Measurements from ENCODE around the gene SIX3. TPM values are rescaled to one million over a fixed set of nuclear protein-coding genes. Genes with fewer than 3 reads are reported as not detected.

SIX3 gene
- polyA plus RNA-seq, 1 donor, result not detected

- Histone ChIP-seq H3K9me3 (ENCODE audit: control insufficient read depth, low read depth, low read length) (no peaks in the 10 kb centered on the region), H3K4me1 (ENCODE audit: control insufficient read depth, insufficient read depth, low read length) (no peaks in the 10 kb centered on the region), H3K27me3 (ENCODE audit: control insufficient read depth, insufficient read depth, low read length) (peaks cover 54% of the 10 kb centered on the region), H3K4me3 (ENCODE audit: low read length) (no peak overlapping the region), H3K27ac (ENCODE audit: low read length) (no peak overlapping the region), H3K36me3 (ENCODE audit: control insufficient read depth, insufficient read depth, low read length) (no peaks in the 10 kb centered on the region)
- no CpG with 5 or more reads among the region's 11 CpGs for WGBS (ENCODE audit: insufficient coverage, low lambda C conversion rate)
- no peak for DNase-seq
Observed at GRCh38 chr2:44972771-44973535, 31.5 kb downstream of the SIX3 start.

GRCh38 chr2:44974064-44974715 is 32.7 kb downstream of the SIX3 start:
- H3K27ac ChIP-seq (ENCODE audit: low read length), result no peak overlapping the region
- H3K9me3 ChIP-seq (ENCODE audit: control insufficient read depth, low read depth, low read length), result no peaks in the 10 kb centered on the region
- no peak for DNase-seq
- H3K4me3 ChIP-seq (ENCODE audit: low read length), result no peak overlapping the region
- WGBS (ENCODE audit: insufficient coverage, low lambda C conversion rate), result 20% methylated on average over 1 of the region's 6 CpGs
- peaks cover 61% of the 10 kb centered on the region for H3K27me3 ChIP-seq (ENCODE audit: control insufficient read depth, insufficient read depth, low read length)
- no peaks in the 10 kb centered on the region for H3K4me1 ChIP-seq (ENCODE audit: control insufficient read depth, insufficient read depth, low read length)
- no peaks in the 10 kb centered on the region for H3K36me3 ChIP-seq (ENCODE audit: control insufficient read depth, insufficient read depth, low read length)

- H3K4me3 ChIP-seq (ENCODE audit: low read length), result no peak overlapping the region
- H3K4me1 ChIP-seq (ENCODE audit: control insufficient read depth, insufficient read depth, low read length), result no peaks in the 10 kb centered on the region
- WGBS (ENCODE audit: insufficient coverage, low lambda C conversion rate), result 35% methylated on average over 4 of the region's 24 CpGs
- H3K36me3 ChIP-seq (ENCODE audit: control insufficient read depth, insufficient read depth, low read length), result no peaks in the 10 kb centered on the region
- H3K27me3 ChIP-seq (ENCODE audit: control insufficient read depth, insufficient read depth, low read length), result peaks cover 61% of the 10 kb centered on the region
- H3K27ac ChIP-seq (ENCODE audit: low read length), result no peak overlapping the region
- no peaks in the 10 kb centered on the region for H3K9me3 ChIP-seq (ENCODE audit: control insufficient read depth, low read depth, low read length)
- DNase-seq, result peak in 1 of 2 donors; percentile 19
Observed at GRCh38 chr2:44975571-44976450, 34.3 kb downstream of the SIX3 start.

- H3K4me1 ChIP-seq (ENCODE audit: control insufficient read depth, insufficient read depth, low read length), result no peaks in the 10 kb centered on the region
- no peak overlapping the region for H3K4me3 ChIP-seq (ENCODE audit: low read length)
- peaks cover 49% of the 10 kb centered on the region for H3K27me3 ChIP-seq (ENCODE audit: control insufficient read depth, insufficient read depth, low read length)
- no CpG with 5 or more reads among the region's 11 CpGs for WGBS (ENCODE audit: insufficient coverage, low lambda C conversion rate)
- H3K36me3 ChIP-seq (ENCODE audit: control insufficient read depth, insufficient read depth, low read length), result no peaks in the 10 kb centered on the region
- no peaks in the 10 kb centered on the region for H3K9me3 ChIP-seq (ENCODE audit: control insufficient read depth, low read depth, low read length)
- DNase-seq, result no peak
- no peak overlapping the region for H3K27ac ChIP-seq (ENCODE audit: low read length)
Observed at GRCh38 chr2:44979581-44979980, 38.1 kb downstream of the SIX3 start.

- H3K27ac ChIP-seq (ENCODE audit: low read length), result no peak overlapping the region
- no CpG with 5 or more reads among the region's 9 CpGs for WGBS (ENCODE audit: insufficient coverage, low lambda C conversion rate)
- H3K27me3 ChIP-seq (ENCODE audit: control insufficient read depth, insufficient read depth, low read length), result peaks cover 40% of the 10 kb centered on the region
- no peaks in the 10 kb centered on the region for H3K4me1 ChIP-seq (ENCODE audit: control insufficient read depth, insufficient read depth, low read length)
- H3K9me3 ChIP-seq (ENCODE audit: control insufficient read depth, low read depth, low read length), result no peaks in the 10 kb centered on the region
- DNase-seq, result no peak
- H3K36me3 ChIP-seq (ENCODE audit: control insufficient read depth, insufficient read depth, low read length), result no peaks in the 10 kb centered on the region
- H3K4me3 ChIP-seq (ENCODE audit: low read length), result no peak overlapping the region
Observed at GRCh38 chr2:44980751-44981713, 39.5 kb downstream of the SIX3 start.

GRCh38 chr2:44981714-44982108 is 40.2 kb downstream of the SIX3 start:
- peaks cover 40% of the 10 kb centered on the region for H3K27me3 ChIP-seq (ENCODE audit: control insufficient read depth, insufficient read depth, low read length)

GRCh38 chr2:44983836-44984604 is 42.5 kb downstream of the SIX3 start:
- no peaks in the 10 kb centered on the region for H3K36me3 ChIP-seq (ENCODE audit: control insufficient read depth, insufficient read depth, low read length)
- no peak overlapping the region for H3K4me3 ChIP-seq (ENCODE audit: low read length)
- H3K4me1 ChIP-seq (ENCODE audit: control insufficient read depth, insufficient read depth, low read length), result no peaks in the 10 kb centered on the region
- no peak for DNase-seq
- no peak overlapping the region for H3K27ac ChIP-seq (ENCODE audit: low read length)
- WGBS (ENCODE audit: insufficient coverage, low lambda C conversion rate), result no CpG with 5 or more reads among the region's 9 CpGs
- H3K27me3 ChIP-seq (ENCODE audit: control insufficient read depth, insufficient read depth, low read length), result peaks cover 36% of the 10 kb centered on the region
- H3K9me3 ChIP-seq (ENCODE audit: control insufficient read depth, low read depth, low read length), result no peaks in the 10 kb centered on the region

More at GRCh38 chr2:44981714-44982108, 40.2 kb downstream of the SIX3 start:
- DNase-seq, result peak; percentile 40 to 41
- no peaks in the 10 kb centered on the region for H3K36me3 ChIP-seq (ENCODE audit: control insufficient read depth, insufficient read depth, low read length)
- no peaks in the 10 kb centered on the region for H3K4me1 ChIP-seq (ENCODE audit: control insufficient read depth, insufficient read depth, low read length)
- H3K9me3 ChIP-seq (ENCODE audit: control insufficient read depth, low read depth, low read length), result no peaks in the 10 kb centered on the region
- H3K27ac ChIP-seq (ENCODE audit: low read length), result no peak overlapping the region
- WGBS (ENCODE audit: insufficient coverage, low lambda C conversion rate), result 0% methylated on average over 1 of the region's 14 CpGs
- no peak overlapping the region for H3K4me3 ChIP-seq (ENCODE audit: low read length)

- Histone ChIP-seq H3K4me3 (ENCODE audit: low read length) (no peak overlapping the region), H3K27ac (ENCODE audit: low read length) (no peak overlapping the region), H3K27me3 (ENCODE audit: control insufficient read depth, insufficient read depth, low read length) (peaks cover 44% of the 10 kb centered on the region), H3K4me1 (ENCODE audit: control insufficient read depth, insufficient read depth, low read length) (no peaks in the 10 kb centered on the region), H3K9me3 (ENCODE audit: control insufficient read depth, low read depth, low read length) (no peaks in the 10 kb centered on the region), H3K36me3 (ENCODE audit: control insufficient read depth, insufficient read depth, low read length) (no peaks in the 10 kb centered on the region)
- DNase-seq, result no peak
- WGBS (ENCODE audit: insufficient coverage, low lambda C conversion rate), result no CpG with 5 or more reads among the region's 2 CpGs
Observed at GRCh38 chr2:44989176-44989575, 47.7 kb downstream of the SIX3 start.

- peaks cover 66% of the 10 kb centered on the region for H3K27me3 ChIP-seq (ENCODE audit: control insufficient read depth, insufficient read depth, low read length)
- no peaks in the 10 kb centered on the region for H3K4me1 ChIP-seq (ENCODE audit: control insufficient read depth, insufficient read depth, low read length)
- no peaks in the 10 kb centered on the region for H3K36me3 ChIP-seq (ENCODE audit: control insufficient read depth, insufficient read depth, low read length)
- WGBS (ENCODE audit: insufficient coverage, low lambda C conversion rate), result no CpG with 5 or more reads among the region's 1 CpG
- no peak for DNase-seq
- H3K27ac ChIP-seq (ENCODE audit: low read length), result no peak overlapping the region
- no peaks in the 10 kb centered on the region for H3K9me3 ChIP-seq (ENCODE audit: control insufficient read depth, low read depth, low read length)
- H3K4me3 ChIP-seq (ENCODE audit: low read length), result no peak overlapping the region
Observed at GRCh38 chr2:44994377-44994776, 52.9 kb downstream of the SIX3 start.

Data from large intestine (tissue), 3 donors.